ENCODE measurements around the gene CPLX4.

Gene CPLX4

DNA sequence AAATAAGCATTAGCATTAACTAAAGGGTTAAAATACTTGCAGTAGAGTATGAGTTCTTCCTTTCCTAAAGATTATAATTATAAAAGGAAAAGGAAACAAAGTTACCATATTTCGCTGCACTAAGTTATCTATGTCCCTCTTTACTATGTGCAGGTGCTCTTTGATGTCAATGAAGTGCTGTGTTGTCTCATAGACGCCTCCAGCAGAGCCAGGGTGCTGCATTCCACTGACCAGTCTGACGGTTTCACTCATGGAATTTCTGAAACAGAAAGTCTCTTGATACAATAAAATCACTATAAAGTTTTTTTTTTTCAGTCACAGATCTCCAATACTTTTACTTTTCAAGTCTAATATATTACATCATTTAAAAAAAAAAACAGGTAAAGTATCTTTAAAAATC is 14.5 kb upstream of the CPLX4 start:
- Histone ChIP-seq H3K9me3 (ENCODE audit: control insufficient read depth, low read length) (no peaks in the 10 kb centered on the region), H2AFZ (no peak overlapping the region), H3K9ac (no peak overlapping the region), H3K27ac (no peak overlapping the region), H3K4me3 (ENCODE audit: low read depth, low read length) (no peak overlapping the region), H3K4me2 (ENCODE audit: low read length) (no peak overlapping the region), H3K79me2 (no peaks in the 10 kb centered on the region), H3K4me1 (no peaks in the 10 kb centered on the region), H3K36me3 (ENCODE audit: control insufficient read depth, insufficient read depth, low read length) (no peaks in the 10 kb centered on the region), H3K27me3 (ENCODE audit: control insufficient read depth, insufficient read depth, low read length) (no peaks in the 10 kb centered on the region)
- TF ChIP-seq, protein P1, sequence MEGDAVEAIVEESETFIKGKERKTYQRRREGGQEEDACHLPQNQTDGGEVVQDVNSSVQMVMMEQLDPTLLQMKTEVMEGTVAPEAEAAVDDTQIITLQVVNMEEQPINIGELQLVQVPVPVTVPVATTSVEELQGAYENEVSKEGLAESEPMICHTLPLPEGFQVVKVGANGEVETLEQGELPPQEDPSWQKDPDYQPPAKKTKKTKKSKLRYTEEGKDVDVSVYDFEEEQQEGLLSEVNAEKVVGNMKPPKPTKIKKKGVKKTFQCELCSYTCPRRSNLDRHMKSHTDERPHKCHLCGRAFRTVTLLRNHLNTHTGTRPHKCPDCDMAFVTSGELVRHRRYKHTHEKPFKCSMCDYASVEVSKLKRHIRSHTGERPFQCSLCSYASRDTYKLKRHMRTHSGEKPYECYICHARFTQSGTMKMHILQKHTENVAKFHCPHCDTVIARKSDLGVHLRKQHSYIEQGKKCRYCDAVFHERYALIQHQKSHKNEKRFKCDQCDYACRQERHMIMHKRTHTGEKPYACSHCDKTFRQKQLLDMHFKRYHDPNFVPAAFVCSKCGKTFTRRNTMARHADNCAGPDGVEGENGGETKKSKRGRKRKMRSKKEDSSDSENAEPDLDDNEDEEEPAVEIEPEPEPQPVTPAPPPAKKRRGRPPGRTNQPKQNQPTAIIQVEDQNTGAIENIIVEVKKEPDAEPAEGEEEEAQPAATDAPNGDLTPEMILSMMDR (IDR thresholded peaks at IDR 0.05) = no peak

DNA sequence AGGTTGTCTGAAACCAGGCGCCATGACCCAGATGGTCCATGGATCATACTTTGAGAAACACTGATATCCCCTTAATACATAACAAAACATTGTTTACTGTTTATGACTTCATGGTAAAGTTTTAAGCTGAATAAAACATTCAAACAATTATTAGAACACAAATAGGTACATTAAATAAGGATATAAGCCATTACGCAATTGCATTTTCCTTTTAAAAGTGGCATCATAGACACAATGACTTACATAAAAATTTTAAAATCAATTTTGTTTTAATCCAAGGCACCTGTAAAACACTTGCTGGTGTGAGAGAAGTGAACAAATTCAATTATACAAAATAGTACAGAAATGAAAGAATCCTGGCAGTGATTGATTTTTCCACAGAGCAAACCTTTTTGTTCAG is 10.2 kb upstream of the CPLX4 start:
- Histone ChIP-seq H3K79me2 (no peaks in the 10 kb centered on the region), H2AFZ (no peak overlapping the region), H3K27me3 (ENCODE audit: control insufficient read depth, insufficient read depth, low read length) (no peaks in the 10 kb centered on the region), H3K36me3 (ENCODE audit: control insufficient read depth, insufficient read depth, low read length) (no peaks in the 10 kb centered on the region), H3K27ac (no peak overlapping the region), H3K4me1 (no peaks in the 10 kb centered on the region), H3K9ac (no peak overlapping the region), H3K4me2 (ENCODE audit: low read length) (no peak overlapping the region), H3K9me3 (ENCODE audit: control insufficient read depth, low read length) (no peaks in the 10 kb centered on the region), H3K4me3 (ENCODE audit: low read depth, low read length) (no peak overlapping the region)
- TF ChIP-seq, protein P1 (IDR thresholded peaks at IDR 0.05) = no peak

DNA sequence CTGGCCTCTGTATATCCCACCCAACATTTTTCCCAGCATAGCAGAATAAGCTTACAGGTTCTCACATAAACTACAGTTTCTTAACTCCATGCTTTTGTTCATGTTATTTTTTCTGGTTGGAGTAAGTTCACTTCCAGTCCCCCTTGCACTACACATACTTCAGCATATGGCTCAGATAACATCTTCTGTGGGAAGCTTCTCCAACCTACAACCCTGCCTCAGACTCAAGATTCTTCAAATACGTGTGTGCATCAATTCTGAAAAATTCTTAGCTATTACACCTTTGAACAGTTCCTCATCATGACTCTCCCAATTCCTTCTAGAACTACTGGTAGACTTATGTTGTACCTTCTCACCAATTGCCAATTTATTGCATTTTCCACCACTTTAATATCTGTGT is 7.5 kb upstream of the CPLX4 start:
- no peaks in the 10 kb centered on the region for H3K79me2 ChIP-seq
- no peak overlapping the region for H3K27ac ChIP-seq
- H3K9ac ChIP-seq = no peak overlapping the region
- no peaks in the 10 kb centered on the region for H3K4me1 ChIP-seq
- no peak overlapping the region for H3K4me2 ChIP-seq (ENCODE audit: low read length)
- no peak overlapping the region for H3K4me3 ChIP-seq (ENCODE audit: low read depth, low read length)
- H2AFZ ChIP-seq = no peak overlapping the region
- H3K36me3 ChIP-seq (ENCODE audit: control insufficient read depth, insufficient read depth, low read length) = no peaks in the 10 kb centered on the region
- no peaks in the 10 kb centered on the region for H3K27me3 ChIP-seq (ENCODE audit: control insufficient read depth, insufficient read depth, low read length)
- H3K9me3 ChIP-seq (ENCODE audit: control insufficient read depth, low read length) = no peaks in the 10 kb centered on the region
- TF ChIP-seq, protein P1 (IDR thresholded peaks at IDR 0.05) = no peak

DNA sequence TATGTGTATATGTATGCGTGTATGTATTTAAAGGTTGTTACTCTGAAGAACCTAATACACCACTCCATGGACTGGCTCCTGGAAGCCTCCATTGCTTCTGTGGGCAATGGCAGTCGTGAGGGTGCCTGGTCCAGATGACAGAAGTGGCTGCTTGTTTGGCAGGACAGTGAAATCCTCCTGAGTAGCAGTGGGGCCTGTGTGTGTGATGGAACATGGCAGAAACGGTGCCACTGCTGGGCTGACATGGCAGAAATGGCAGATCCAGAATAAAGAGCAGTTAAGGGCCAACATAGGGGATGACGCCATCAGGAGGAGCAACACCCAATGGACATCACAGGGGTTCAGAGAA is 6.1 kb upstream of the CPLX4 start:
- TF ChIP-seq, protein P1 (IDR thresholded peaks at IDR 0.05) = no peak

DNA sequence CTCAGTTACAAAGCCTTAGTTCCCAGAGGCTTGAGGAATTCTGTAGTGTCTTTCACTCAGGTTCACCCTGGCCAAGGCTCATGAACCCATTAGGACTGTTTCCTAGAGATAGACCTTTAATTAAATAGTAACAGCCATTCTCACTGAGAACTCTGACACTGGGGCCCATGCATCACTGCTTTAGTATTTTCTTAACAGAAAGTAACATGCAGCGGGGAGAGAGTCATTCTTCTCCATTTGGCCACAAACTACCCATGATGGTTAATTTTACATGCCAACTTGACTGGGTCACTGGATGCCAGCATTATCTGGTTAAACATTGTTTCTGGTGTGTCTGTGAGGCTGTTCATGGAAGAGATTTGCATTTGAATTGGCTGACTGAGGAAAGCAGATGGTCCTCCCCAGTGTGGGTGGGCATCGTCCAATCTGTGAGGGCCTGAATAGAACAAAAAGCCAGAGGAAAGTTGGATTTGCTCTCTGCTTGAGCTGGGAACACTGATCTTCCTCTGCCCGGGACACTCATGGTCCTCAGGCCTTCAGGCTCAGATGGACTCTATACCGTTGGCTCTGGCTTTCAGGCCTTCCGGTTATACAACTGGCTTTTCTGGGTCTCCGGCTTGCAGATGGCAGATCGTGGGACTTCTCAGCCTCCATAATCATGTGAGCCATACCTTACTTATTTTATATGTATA is 5.6 kb upstream of the CPLX4 start:
- H3K9ac ChIP-seq = no peak overlapping the region
- TF ChIP-seq, protein P1 (IDR thresholded peaks at IDR 0.05) = no peak
- no peak overlapping the region for H3K27ac ChIP-seq
- H3K27me3 ChIP-seq (ENCODE audit: control insufficient read depth, insufficient read depth, low read length) = no peaks in the 10 kb centered on the region
- H3K4me2 ChIP-seq (ENCODE audit: low read length) = no peak overlapping the region
- H3K4me3 ChIP-seq (ENCODE audit: low read depth, low read length) = no peak overlapping the region
- no peaks in the 10 kb centered on the region for H3K4me1 ChIP-seq
- no peak overlapping the region for H2AFZ ChIP-seq
- H3K79me2 ChIP-seq = no peaks in the 10 kb centered on the region
- no peaks in the 10 kb centered on the region for H3K9me3 ChIP-seq (ENCODE audit: control insufficient read depth, low read length)
- no peaks in the 10 kb centered on the region for H3K36me3 ChIP-seq (ENCODE audit: control insufficient read depth, insufficient read depth, low read length)

More for the DNA sequence above, 6.1 kb upstream of the CPLX4 start:
- H3K4me2 ChIP-seq (ENCODE audit: low read length) = no peak overlapping the region
- no peak overlapping the region for H3K4me3 ChIP-seq (ENCODE audit: low read depth, low read length)
- H3K27ac ChIP-seq = no peak overlapping the region
- no peak overlapping the region for H2AFZ ChIP-seq
- H3K4me1 ChIP-seq = no peaks in the 10 kb centered on the region
- H3K27me3 ChIP-seq (ENCODE audit: control insufficient read depth, insufficient read depth, low read length) = no peaks in the 10 kb centered on the region
- no peaks in the 10 kb centered on the region for H3K9me3 ChIP-seq (ENCODE audit: control insufficient read depth, low read length)
- no peak overlapping the region for H3K9ac ChIP-seq
- H3K79me2 ChIP-seq = no peaks in the 10 kb centered on the region
- H3K36me3 ChIP-seq (ENCODE audit: control insufficient read depth, insufficient read depth, low read length) = no peaks in the 10 kb centered on the region

Measured in parathyroid adenoma (tissue), 2 donors.